HG02840 (cell line): ENCODE data around the gene PSMB5.
A peak's percentile ranks its signal among the peaks of the same experiment; 100 is the strongest.

ENCODE experiments used
- ATAC-seq: cut with Tn5 transposase; IDR thresholded peaks from one replicate; pipeline ENCODE4 v1.9.1; 2021; ENCODE audit warnings: mild to moderate bottlenecking, moderate library complexity, moderate number of reproducible peaks; ENCODE audit not compliant: unreplicated experiment, low FRiP score

PSMB5 gene

DNA sequence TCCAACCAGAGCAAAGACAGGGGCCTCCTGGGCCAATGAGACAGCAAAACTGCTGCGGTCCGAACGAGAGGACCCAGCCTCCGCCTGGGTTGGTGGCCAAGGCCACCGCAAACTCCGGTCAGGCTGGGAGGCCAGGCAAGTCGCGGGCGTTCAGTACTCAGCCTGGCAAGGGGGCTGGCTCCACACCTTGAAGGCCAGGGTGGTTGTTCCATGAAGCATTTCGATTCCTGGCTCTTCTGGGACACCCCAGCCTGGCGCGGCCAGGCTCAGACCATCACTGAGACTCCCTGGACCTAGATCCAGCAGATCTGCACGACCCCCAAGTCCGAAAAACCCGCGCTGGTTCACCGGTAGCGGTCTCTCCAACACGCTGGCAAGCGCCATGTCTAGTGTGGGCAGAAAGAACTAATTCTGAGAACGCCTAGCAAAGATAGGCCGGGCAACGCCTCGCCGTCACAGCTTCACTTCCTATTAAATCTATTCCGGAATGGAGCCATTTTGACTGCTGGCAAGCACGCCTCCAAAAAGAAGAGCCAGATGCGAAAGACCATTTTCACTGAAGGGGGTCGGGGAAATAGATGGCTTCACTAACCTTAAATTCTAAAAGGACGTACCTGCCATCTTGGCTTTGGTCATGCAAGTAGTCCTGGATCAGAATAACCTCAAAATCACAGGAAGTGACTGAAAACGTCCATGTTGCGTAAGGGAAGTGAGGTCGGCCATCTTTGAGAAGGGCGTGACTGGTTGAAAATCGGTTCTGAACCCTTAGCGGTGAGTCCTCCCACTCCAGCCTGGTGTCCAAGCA lies at the start of gene PSMB5:
TSS of gene PSMB5 (minus strand) at position 403 of the 805 bp plus-strand sequence. CDS start at position 384, 19 bp downstream.
- peak; percentile 91 for ATAC-seq

GRCh38 chr14:23080474-23080873 lies 45.8 kb upstream of the PSMB5 start:
- no peak for ATAC-seq

- ATAC-seq: no peak
Observed at GRCh38 chr14:23079716-23080115, 45.0 kb upstream of the PSMB5 start.

DNA sequence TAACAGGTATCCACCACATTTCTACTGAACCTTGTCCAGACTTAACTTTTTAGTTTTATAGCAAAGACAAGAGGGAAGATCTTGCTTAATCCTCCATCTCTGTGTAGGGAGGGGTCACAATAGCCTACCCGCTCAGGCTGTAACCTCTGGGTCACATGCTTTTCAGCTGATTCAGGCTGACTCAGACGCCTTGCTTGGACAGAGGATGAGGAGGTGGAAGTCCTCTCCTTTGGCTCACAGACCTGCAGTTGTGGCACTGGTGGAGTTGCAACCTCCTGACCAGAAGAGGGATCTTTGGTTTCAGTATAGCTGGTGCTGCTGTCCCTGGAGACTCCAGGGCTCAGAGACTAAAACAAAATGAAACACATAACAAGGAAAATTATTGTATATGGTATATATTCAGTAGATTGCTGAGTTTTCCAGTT lies 44.0 kb upstream of the PSMB5 start:
- ATAC-seq: no peak

DNA sequence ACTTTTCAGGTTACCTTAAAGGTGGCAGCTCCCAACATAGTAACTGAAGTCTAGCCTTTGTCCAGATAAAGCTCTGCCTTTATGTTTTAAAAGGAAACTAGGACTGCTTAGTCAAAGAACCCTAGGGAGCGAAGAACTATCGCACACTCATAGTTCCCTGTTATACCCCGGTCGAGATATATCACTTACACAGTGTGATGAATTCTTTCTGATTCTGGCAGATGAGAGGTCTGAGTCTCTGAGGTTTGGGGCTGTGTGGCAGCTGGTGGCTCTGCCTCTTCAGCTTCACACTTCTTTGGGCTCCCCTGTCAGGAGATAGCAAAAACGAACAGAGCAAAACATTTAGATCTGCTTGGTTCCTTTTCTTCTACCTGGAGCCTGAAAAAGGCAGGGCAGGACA lies 43.3 kb upstream of the PSMB5 start:
- no peak for ATAC-seq

DNA sequence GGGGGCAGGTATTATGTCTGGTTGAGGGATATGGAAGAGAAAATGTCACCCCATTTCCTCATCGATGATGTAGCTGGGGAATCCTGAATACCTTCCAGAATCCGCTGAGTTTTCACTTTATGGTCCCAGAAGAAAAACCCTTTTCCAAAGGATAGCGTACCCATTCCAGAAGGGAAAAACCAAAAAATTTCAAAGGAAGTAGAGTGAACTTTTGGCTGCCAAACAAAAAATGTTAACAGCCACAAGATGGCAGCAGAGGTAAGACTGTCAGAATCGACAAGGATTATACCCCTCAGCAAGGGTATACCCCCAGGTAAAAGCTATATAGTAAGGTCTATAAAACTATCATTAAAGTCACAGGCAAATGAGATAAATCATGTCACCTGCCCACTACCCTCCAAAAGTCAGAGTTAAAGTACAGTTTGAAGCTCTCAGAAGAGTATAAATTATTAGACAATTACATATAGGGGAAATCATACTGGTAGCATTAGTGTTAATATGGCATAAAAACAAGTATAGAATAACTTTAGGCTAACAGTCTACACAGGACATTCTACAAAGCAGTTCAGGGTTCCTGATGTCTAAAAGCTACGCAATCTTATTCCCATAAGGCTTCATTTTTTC lies 42.2 kb upstream of the PSMB5 start:
- ATAC-seq: no peak

GRCh38 chr14:23074906-23075305 lies 40.2 kb upstream of the PSMB5 start:
- no peak for ATAC-seq

GRCh38 chr14:23071921-23072539 lies 37.3 kb upstream of the PSMB5 start:
- no peak for ATAC-seq

DNA sequence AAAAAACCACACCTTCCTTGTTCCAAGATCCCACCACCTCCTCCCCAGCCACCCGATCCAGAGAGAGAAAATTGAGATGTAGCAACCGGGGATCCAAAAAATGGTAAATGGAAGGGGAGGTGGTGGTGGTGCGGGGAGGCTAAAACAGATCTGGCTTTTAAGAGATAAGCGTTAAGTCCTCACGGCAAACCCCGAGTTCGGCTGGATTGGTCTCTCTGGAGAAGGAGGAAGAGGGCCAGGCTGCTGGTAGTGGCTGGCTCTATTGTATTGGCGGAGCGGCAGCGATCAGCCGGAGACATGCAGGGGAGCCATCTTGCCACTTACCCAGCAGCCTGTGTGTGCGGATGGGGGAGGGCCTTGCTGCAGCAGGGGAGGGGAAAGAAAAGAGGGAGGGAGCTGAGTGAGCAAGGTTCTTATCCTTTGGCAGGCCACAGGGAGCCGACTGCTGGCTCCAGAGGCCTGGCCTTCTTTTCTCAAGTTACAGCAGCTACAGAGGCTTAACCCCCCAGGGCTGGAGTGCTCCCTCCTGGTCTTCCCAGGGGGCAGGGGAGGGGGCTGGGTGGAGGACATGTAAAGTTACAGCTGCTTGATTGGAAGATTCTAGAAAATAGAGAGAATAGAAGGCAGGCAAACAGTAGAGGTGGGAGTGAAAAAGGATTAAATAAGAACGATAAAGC lies 36.7 kb upstream of the PSMB5 start:
- ATAC-seq: peak; percentile 81

GRCh38 chr14:23070262-23071129 lies 35.8 kb upstream of the PSMB5 start:
- ATAC-seq: no peak

GRCh38 chr14:23069413-23069806 lies 34.7 kb upstream of the PSMB5 start:
- no peak for ATAC-seq

GRCh38 chr14:23068789-23069412 lies 34.2 kb upstream of the PSMB5 start:
- no peak for ATAC-seq

DNA sequence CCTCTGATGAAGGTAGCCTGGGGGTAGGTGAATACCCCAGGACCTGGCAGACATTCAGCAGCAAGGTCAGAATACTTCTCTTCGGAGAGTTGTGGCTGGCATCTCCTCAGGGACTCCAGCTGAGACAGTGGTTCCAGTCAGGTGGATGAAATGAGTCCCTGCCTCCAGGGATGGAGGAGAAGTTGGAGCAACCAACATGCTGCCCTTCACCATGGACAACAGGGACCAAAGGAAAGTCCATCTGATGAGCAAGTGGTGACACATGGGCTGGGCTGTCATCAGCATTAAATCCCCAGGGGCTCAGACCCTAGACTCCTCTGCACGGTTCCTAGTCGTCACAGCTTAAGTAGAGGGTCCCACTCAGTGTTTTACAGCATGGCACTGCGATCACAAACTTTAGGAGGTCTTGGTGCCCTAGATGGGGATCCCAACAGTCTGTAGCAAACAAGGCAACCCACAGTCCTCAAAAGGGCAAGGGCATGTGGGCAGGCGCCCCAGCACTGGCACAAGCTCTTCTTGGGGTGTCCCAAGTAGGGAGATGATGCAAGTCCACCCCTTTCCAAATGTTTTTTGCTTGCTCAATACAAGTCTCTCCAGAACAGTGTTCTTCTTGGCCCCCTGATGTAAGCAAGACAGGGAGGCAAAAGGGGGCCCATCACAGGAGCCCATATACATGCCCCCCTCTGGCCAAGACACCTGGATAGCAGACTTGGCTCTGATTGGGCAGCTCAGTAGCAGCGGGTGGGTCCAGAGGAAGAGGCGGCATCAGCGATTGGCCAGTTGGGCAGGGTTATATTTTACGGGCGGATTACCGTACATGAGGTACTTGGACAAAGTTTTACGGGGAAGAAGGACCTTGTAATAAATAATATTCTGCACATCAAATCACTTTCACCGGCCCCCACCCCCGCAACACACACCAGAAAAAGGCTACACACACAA lies 33.4 kb upstream of the PSMB5 start:
- no peak for ATAC-seq

DNA sequence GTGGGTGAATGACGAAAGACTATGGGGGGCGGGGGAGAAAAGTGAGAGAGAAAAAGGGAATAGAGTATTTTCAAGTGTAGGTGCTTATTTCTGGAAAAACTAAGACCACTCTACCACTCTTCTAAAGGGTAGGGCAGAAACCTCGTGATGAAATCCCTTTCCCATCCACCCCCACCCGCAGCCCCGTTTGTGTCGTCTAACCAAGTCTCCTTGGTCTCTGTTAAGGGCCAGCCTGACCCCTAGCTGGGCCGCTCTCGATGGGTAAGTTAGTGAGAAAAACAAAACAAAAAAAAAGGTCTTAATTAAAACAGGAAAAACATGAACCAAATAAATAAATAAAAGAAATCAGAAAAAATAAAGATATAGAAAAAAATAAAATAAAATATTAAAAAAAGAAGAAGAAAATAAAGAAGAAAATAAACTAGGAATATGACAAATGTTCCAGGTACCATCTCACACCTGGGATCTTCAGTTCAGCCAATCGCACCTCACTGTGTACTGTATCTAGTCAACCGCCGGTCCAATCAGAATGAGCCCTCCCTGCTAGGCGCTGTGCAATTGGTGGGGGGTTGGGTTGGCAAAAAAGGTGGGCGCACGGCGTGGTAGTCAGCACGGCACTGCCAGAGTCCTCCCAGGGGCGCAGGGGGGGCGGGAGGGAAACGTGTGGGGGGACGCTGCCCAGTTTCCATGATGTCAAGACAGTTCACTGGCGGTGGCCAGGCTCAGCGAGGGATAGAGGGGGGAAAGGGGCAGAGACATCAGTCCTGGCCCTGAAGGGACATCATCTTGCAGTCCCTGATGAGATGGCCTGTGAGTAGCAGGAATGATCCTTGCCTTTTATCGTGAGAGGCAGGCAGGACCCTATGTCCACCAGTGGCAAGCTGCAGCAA lies 32.4 kb upstream of the PSMB5 start:
- no peak for ATAC-seq

DNA sequence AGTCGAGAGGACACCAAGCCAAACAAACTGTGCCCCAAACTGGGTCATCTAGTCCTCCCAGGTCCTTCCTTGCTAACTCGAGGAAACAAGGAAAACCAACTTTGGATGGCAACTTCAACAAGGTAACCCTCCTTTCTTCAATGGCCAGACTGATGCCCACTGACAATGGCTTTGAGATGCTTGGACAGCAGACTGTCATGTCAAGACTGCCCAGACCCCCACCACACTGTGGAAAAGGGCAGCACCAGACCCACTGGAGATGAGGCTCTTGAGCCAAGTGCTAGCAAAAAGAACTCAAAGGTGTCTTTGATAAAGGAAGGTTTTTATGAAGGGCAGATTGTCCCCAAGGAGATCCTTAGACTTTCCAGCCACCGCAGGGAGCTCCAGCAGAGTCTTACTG lies 31.7 kb upstream of the PSMB5 start:
- ATAC-seq: no peak

DNA sequence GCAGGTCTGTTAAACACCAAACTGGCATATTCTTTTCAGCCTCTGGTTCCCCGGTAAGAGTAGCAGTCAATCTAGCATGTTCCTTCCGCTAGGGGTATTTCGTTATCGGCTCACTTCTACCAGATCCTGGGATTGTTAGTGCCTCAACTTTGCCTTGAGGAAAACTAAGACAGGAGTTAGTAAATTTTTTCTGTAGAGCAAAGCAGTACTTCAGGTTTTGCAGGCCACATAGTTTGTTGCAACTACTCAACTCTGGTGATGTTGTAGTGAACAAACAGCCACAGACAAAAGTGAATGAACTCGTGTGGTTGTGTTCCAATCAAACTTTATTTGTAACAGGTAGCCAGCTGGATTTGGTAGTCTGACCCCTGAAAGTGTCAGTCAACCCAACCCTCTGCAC lies 28.9 kb upstream of the PSMB5 start:
- no peak for ATAC-seq

DNA sequence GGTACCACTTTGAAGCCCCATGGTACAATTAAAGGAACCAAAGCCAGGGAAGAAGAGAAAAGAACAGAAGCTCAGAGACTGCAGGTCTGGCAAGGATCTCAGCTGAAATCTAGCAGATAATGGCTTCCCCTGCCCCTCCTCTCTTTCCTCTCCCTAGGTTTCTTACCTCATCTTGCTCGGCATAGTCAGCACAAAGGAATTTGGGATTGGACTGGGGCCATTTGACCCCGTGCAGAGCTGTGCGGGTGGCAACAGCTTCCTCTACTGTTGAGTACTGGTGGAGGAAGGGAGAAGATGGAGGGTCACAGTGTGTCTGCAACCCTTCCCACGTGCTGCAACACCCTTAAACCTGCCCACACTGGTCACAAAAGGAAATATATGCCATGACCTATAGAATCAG lies 27.3 kb upstream of the PSMB5 start:
- ATAC-seq: no peak
